ENCODE results near the gene MRE11.

MRE11 gene

GRCh38 chr11:94472916-94473799, 20.5 kb downstream of the MRE11 start:
- TF ChIP-seq, protein P1, sequence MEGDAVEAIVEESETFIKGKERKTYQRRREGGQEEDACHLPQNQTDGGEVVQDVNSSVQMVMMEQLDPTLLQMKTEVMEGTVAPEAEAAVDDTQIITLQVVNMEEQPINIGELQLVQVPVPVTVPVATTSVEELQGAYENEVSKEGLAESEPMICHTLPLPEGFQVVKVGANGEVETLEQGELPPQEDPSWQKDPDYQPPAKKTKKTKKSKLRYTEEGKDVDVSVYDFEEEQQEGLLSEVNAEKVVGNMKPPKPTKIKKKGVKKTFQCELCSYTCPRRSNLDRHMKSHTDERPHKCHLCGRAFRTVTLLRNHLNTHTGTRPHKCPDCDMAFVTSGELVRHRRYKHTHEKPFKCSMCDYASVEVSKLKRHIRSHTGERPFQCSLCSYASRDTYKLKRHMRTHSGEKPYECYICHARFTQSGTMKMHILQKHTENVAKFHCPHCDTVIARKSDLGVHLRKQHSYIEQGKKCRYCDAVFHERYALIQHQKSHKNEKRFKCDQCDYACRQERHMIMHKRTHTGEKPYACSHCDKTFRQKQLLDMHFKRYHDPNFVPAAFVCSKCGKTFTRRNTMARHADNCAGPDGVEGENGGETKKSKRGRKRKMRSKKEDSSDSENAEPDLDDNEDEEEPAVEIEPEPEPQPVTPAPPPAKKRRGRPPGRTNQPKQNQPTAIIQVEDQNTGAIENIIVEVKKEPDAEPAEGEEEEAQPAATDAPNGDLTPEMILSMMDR (IDR thresholded peaks at IDR 0.05): no peak
- Histone ChIP-seq H3K36me3 (peaks cover 46% of the 10 kb centered on the region), H3K27me3 (no peaks in the 10 kb centered on the region), H3K27ac (peak overlapping the region; percentile 39), H3K4me1 (ENCODE audit: control insufficient read depth in 1 of 2, insufficient read depth in 1 of 2, low read depth in 1 of 2, low read length in 1 of 2) (peaks cover 0 to 8% of the 10 kb centered on the region in 2 experiments), H3K9me3 (no peaks in the 10 kb centered on the region), H3K4me3 (ENCODE audit: low read depth in 1 of 2, low read length in 1 of 2) (no peak overlapping the region)

DNA sequence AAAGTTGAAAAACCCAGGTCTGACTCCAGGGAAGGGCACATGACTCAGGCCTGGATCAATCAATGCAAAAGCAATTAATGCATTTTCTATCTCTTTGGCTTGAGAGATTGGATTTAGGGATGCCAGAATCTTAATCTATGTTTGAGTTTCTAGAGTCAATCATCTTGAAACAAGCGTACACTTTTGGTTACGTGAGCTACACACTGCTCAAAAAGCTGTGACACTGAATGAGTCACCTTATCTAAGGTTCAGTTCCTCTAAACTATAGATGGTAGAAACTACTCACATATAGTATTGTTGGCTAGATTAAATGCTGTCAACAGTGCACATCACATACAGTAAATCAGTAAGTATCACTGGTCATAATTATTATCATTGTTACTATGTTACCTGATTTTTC, 24.2 kb downstream of the MRE11 start:
- H3K4me3 ChIP-seq (ENCODE audit: low read depth in 1 of 2, low read length in 1 of 2): no peak overlapping the region
- TF ChIP-seq, protein P1 (IDR thresholded peaks at IDR 0.05): no peak
- H3K27ac ChIP-seq: no peak overlapping the region
- H3K9me3 ChIP-seq: no peaks in the 10 kb centered on the region
- no peaks in the 10 kb centered on the region for H3K27me3 ChIP-seq
- peaks cover 60% of the 10 kb centered on the region for H3K36me3 ChIP-seq
- peaks cover 0 to 8% of the 10 kb centered on the region in 2 experiments for H3K4me1 ChIP-seq (ENCODE audit: control insufficient read depth in 1 of 2, insufficient read depth in 1 of 2, low read depth in 1 of 2, low read length in 1 of 2)

DNA sequence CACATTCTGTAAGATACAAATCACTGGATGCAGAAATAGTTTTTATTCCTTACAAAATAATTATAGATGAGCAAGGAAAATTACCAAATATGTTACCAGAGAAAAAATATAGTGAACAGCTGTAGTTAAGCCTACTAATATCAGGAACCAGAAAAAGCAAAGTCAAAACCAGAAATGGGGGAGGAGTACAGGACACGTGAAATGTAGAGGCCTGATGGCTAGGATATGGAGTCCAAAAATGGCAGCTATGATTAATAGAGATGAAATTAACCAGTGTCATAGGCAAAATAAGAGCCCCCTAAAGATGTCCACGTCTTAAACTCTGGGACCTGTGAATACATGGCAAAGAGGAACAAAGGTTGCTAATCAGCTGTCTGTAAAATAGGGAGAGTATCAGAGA, 34.1 kb downstream of the MRE11 start:
- H3K36me3 ChIP-seq: peaks cover 37% of the 10 kb centered on the region
- TF ChIP-seq, protein P1 (IDR thresholded peaks at IDR 0.05): no peak
- H3K9me3 ChIP-seq: no peaks in the 10 kb centered on the region
- no peak overlapping the region for H3K4me3 ChIP-seq (ENCODE audit: low read depth in 1 of 2, low read length in 1 of 2)
- no peak overlapping the region for H3K27ac ChIP-seq
- no peaks in the 10 kb centered on the region for H3K27me3 ChIP-seq
- no peaks in the 10 kb centered on the region for H3K4me1 ChIP-seq (ENCODE audit: control insufficient read depth in 1 of 2, insufficient read depth in 1 of 2, low read depth in 1 of 2, low read length in 1 of 2)

DNA sequence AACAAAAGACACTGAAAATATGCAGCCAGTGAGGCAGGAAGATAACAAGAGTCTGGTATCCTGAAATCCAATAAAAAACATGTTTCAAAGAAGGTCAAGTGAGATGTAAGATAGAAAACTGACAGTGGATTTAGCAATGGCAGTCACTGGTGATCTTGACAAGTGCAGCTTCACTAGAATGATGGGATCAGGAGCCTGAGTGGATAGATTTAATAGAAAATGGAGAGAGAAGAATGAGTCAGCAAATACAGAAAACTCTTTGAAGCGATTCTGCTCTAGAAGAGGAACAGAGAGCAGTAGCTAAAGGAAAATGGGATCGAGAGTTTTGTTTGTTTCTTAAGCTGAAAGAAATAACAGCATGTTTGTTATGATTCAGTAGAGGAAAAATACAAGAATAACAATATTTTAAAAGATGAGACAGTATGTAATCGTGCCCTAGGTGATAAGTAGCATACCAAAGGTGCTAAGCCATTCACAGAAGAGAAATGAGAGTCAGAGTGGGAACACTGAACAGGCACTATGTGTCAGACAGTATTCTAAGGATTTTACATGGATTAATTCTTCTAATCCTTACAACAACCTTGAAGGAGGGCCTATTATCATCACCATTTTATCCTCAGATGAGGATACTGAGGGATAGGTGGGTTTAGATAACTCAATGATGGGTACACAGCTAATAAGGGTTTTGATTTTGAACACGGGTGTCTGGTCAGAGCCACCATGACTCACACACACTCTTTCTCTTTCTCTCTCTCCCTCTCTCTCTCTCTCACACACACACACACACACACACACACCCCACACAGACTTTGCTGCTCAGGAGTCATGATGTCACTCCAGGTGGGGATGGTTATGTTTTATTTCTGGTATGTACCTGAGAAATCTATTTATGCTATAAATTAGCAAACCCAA, 36.3 kb downstream of the MRE11 start:
- Histone ChIP-seq H3K4me1 (ENCODE audit: control insufficient read depth in 1 of 2, insufficient read depth in 1 of 2, low read depth in 1 of 2, low read length in 1 of 2) (no peaks in the 10 kb centered on the region), H3K27me3 (no peaks in the 10 kb centered on the region), H3K27ac (no peak overlapping the region), H3K36me3 (peaks cover 34% of the 10 kb centered on the region), H3K9me3 (no peaks in the 10 kb centered on the region), H3K4me3 (ENCODE audit: low read depth in 1 of 2, low read length in 1 of 2) (no peak overlapping the region)
- TF ChIP-seq, protein P1 (IDR thresholded peaks at IDR 0.05): no peak

- Histone ChIP-seq H3K27me3 (no peaks in the 10 kb centered on the region), H3K4me1 (ENCODE audit: control insufficient read depth in 1 of 2, insufficient read depth in 1 of 2, low read depth in 1 of 2, low read length in 1 of 2) (no peaks in the 10 kb centered on the region), H3K9me3 (no peaks in the 10 kb centered on the region), H3K27ac (no peak overlapping the region), H3K36me3 (peaks cover 25% of the 10 kb centered on the region), H3K4me3 (ENCODE audit: low read depth in 1 of 2, low read length in 1 of 2) (no peak overlapping the region)
- TF ChIP-seq, protein P1 (IDR thresholded peaks at IDR 0.05): no peak
Measured at GRCh38 chr11:94455861-94456260, 37.8 kb downstream of the MRE11 start.

All from neutrophil (primary cell).